Measurements from ENCODE around the gene SPATA6L.

The SPATA6L gene

DNA sequence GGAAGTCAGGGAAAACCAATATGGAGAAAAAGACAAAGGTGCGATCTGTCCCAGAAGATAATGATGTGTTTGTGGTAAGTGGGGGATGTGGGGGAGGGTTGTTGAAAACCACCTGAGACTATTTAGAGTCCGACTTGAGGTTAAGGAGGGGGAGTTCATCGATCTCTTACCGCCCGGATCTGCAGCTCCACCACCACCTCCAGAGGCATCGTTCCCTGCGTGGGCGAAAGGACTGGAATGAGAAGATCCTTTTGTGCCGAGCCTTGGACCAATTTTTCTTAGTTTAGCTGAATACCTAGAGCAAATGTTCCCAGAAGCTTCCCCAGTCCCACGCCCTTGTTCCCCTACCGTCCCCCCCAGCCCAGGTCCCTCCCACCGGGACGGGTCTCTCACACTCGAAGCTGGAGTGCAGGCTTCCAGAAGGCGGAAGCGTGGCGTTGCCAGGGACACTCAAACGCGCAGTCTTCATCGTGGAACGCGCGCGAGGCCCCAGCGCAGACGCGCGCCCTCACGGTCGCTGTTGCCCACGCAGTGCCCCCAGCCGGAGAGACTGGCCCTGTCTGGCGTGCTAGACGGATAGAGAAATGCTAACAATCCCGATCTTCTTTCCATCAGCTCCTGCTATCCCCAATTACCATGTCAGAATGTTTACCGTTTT is at the start of gene SPATA6L:
Gene SPATA6L (minus strand): TSS at position 439 of the 658 bp plus-strand sequence. CDS start 230 bp downstream, at position 209.
- DNase-seq: peak in 49 of 51 donors; percentile 7 to 78 (median 51)

DNA sequence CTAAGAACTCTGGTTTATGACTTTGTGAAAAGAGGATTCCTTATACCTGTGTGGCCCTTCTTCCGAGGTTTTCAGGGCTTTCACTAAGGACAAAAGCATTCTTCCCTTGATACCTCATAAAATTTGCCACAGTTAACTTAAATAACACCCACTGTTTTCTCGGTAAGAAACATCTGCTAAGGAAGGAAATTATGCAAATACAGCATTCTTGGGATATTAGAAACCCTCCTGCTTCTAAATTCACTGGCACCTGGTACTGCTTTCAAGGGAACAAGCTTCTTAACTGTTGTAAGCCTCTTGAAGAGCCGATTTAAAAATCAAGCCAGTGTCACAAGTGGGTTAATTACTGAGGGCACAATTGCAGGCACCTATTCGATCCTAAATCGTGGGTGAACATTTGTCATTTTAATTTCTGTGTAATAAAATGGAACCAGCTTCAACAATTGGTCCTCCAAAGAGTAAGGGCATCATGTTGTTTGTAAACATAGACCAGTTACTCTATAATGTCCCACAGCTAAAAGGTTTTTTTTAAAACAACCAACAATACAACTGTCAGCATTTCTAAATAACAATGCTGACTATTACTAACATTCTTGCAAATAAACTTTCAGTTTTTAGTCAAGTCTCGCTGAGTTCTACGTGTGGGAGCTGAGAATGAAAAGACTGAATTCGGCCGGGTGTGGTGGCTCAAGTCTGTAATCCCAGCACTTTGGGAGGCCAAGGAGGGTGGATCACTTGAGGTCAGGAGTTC is 48.2 kb upstream of the SPATA6L start:
- DNase-seq: no peak

DNA sequence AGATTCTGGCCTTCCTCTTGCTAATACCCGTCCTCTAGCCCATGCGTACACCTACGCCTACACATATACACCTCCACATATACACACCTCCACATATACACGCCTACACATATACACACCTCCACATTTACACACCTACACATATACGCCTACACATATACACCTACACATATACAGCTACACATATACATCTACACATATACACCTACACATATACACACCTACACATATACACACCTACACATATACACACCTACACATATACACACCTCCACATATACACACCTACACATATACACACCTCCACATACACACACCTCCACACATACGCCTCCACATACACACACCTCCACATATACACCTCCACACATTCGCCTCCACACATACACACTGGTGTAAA is 47.6 kb upstream of the SPATA6L start:
- no peak for DNase-seq

DNA sequence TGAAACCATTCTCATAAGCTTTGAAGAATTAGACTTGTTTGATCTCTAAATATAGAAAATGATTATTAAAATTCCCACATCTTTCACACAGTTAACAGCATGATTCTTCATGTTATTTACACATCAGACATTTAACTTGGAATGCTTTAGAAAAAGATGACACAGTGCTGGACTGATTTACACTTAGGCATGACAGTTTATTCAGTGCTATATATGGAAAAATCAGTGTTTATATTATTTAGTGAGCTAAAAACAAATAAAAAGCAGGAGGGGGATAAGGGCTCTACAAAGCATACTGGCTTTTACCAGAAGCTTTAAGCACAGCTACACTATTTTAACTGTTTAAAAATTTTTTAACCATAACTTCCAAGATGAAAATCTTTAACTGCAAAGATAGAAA is 43.1 kb upstream of the SPATA6L start:
- no peak for DNase-seq

GRCh38 chr9:4706971-4707622 is 40.8 kb upstream of the SPATA6L start:
- DNase-seq: no peak

DNA sequence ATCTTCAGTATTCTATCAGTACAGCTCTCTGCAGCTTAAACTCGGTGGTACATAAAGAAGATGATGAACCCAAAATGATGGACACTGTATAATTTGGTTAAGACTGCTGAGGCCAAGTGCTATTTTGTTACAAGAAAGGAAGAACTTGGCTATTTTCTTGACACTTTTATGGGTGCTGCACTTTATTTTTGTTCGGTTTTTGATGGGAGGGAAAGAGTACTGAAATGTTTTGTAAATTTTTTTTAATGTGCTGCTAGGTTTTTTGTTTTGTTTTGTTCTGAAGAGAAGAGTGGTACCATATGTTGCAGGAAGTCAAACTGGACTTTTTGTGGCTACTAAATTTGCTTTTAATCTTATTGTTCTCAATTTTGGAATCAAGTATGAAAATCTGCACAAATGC is 39.7 kb upstream of the SPATA6L start:
- DNase-seq: no peak

DNA sequence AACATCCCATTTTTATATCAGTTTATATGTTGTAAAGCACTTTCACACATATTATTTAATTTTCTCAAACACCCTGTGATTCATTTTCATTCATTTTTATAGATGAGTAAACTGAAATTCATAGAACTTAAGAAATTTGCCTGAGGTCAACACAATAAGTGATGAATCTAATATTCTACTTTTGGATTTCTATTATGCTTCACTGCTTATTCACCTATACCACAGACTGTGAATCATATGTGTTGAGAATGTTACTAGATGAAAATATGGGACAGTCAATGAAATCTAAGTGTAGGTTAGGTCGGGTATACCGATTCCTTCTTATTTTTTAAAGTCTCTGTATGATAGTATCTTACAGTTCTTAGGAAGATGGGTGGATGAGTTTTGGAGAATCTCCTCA is 37.8 kb upstream of the SPATA6L start:
- DNase-seq: no peak

GRCh38 chr9:4701526-4701925 is 35.2 kb upstream of the SPATA6L start:
- no peak for DNase-seq

GRCh38 chr9:4700932-4701331 is 34.7 kb upstream of the SPATA6L start:
- DNase-seq: no peak

DNA sequence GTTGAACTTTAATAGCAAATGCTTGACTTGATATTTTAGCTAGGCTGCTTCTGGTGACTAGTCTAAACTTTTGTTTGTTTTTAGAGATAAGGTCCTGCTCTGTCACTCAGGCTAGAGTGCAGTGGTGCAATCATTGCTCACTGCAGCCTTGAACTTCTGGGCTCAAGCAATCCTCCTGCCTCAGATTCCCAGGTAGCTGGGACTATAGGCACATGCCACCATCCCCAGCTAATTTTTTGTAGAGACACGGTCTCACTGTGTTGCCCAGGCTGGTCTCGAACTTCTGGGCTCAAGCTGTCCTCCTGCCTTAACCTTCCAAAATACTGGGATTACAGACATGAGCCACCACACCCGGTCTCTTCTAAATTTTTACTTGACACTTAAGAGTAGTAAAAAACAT is 33.8 kb upstream of the SPATA6L start:
- no peak for DNase-seq

DNA sequence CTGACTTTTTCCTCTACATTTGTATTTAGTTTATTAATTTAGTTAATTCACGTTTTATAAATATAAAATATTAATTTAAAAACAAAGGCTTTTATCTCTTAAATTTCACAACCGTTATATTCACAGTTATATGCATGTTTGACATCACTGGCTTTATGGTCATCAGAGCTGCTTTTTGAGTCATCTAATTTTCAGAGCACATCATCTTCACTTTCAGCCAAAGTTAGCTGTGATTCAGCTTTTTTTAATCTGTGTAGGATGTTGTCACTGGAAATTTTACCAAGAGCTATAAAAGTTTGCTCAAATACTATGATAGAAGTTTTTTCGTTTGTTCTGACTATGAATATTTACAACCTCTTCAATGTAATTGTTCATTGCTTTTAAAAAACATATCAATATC is 25.5 kb upstream of the SPATA6L start:
- DNase-seq: no peak

- DNase-seq: no peak
Measured at GRCh38 chr9:4690144-4690543, 23.9 kb upstream of the SPATA6L start.

DNA sequence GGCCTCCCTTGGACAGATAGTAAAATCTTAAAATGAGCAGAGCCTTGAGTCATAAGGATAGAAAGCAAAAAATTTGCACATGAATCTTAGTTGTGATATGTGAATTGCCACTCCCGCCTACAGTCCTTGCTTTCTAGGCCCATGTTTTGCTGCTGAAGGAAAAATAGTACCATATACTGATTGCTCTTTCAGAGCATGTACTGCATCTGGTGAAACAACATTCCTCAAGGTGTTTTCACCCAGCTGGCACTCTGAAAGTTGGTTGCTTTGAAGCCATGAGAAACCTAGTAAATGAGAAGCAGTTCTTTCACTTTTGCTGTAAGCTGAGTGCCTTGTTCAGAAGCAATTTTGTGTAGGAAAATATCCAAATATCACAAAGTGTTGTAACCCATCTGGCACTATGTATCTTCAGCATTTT is 23.4 kb upstream of the SPATA6L start:
- no peak for DNase-seq

GRCh38 chr9:4689021-4689420 is 22.7 kb upstream of the SPATA6L start:
- DNase-seq: no peak

DNA sequence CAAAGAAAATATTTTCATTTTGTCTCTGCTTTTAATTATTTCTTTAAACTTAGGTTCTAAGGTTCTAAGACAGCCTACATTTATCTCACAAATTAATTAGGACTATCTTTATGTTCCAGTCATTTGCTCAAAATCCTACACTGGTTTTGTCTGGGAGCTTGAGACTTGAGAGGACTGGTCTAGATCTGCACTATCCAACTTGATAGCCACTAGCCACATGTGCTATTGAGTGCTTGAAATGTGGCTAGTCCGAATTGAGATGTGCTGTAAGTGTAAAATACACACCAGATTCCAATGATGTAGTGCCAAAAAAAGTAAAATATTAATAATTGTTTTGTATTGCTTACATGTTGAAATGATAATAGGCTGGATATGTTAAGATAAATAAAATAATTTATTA is 20.3 kb upstream of the SPATA6L start:
- no peak for DNase-seq

- no peak for DNase-seq
Measured at GRCh38 chr9:4686112-4686511, 19.8 kb upstream of the SPATA6L start.

GRCh38 chr9:4684820-4685219 is 18.5 kb upstream of the SPATA6L start:
- no peak for DNase-seq

DNA sequence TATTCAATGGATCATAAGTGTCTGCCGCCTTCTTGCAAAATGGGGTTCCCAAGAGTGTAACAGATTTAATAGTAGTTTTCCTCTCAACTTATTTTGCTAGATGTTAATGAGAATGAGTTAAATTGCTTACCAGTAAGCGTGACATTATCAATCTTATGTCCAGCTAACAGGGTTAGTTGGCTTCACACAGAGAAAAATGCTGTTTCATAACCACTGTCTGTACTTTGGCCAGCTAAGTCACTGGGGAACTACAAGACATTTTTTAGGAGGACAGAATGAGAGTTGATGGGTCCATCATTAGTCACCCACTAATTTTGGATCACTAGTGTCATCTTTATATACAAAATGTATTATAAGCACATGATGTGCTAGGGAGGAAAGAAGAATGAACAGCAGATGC is 14.5 kb upstream of the SPATA6L start:
- no peak for DNase-seq

DNA sequence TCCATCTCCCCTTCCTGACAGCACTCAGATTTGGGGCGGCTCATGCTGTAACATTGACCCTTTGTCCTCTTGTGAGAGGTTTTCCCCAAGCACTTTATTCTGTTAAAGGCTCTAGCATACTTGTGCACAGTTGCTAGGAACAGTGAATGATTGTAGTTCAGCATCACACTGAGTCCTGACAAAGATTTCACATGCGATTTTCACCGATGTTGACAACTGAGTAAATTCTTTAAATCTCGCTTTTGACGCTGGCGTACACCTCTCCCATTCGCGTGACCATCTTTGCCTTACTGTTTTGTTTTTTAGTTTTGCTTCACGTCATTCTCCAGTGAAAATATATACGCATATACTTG is 13.9 kb upstream of the SPATA6L start:
- peak in 2 of 51 donors; percentile 56 to 75 for DNase-seq

- peak; percentile 79 to 99 (median 96) for DNase-seq
Measured at GRCh38 chr9:4679268-4680172, 13.2 kb upstream of the SPATA6L start, which contains the start of gene CDC37L1. CDC37L1 (plus strand) TSS chr9:4679569; CDS start chr9:4679768, 199 bp downstream.

DNA sequence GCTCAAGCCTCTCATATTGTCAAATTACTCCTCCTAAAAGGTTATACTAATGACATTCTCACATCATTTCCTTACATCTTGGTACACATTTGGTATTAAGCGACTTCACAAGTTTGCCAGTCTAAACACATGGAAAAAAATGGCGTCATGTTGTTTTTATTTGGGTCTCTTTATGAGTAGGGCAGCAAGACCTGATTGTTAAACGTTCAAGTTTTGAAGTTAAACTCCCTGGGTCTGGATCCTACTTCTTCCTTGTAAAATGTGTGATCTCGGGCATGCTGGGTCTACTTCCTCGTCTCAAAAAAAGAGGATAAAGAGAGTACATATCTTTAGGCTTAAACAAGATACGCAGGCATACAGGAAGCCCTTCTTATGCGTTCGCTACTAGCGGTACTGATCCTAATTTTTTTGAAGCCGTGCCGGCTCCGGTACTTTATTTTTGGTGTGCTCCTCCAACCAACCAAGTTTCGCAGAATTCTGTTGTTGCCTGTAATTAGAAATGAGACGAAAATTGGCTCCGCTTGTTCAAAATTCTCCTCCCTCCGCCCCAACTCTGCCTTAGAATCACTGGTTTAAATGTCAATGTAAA is 12.5 kb upstream of the SPATA6L start:
- DNase-seq: peak in 4 of 51 donors; percentile 15 to 72 (median 51)
